ENCODE measurements around the gene PLA2G5. TPM values are rescaled to one million over a fixed set of nuclear protein-coding genes. Genes with fewer than 3 reads are reported as not detected.

PLA2G5 gene
- total RNA-seq, 4 donors from 2014 or later, result 1.1 to 5.0 (median 2.2) TPM

GRCh38 chr1:20099533-20099932 is 29.5 kb downstream of the PLA2G5 start:
- H3K27ac ChIP-seq, result no peak overlapping the region
- TF ChIP-seq CTCF (IDR thresholded peaks at IDR 0.05), result no peak
- no peak for TF ChIP-seq POLR2A (IDR thresholded peaks at IDR 0.05)
- intact Hi-C loops (cut with DNase I), result no loop called here
- no peaks in the 10 kb centered on the region for H3K9me3 ChIP-seq
- no peak for DNase-seq
- 69 to 82% methylated on average over 3 of the region's 3 CpGs for WGBS, 2 donors
- H3K27me3 ChIP-seq, result no peaks in the 10 kb centered on the region
- H3K4me1 ChIP-seq, result peaks cover 0 to 17% of the 10 kb centered on the region in 2 donors
- no peak overlapping the region for H3K4me3 ChIP-seq (replicated peaks in 1 of 3)
- no peaks in the 10 kb centered on the region for H3K36me3 ChIP-seq

- H3K9me3 ChIP-seq, result no peaks in the 10 kb centered on the region
- no peaks in the 10 kb centered on the region for H3K36me3 ChIP-seq
- intact Hi-C loops (cut with DNase I), result no loop called here
- peaks cover 0 to 5% of the 10 kb centered on the region in 2 donors for H3K4me1 ChIP-seq
- 37 to 41% methylated on average over 14 of the region's 14 CpGs for WGBS, 2 donors
- no peaks in the 10 kb centered on the region for H3K27me3 ChIP-seq
- H3K27ac ChIP-seq, result no peak overlapping the region
- DNase-seq, result peak; percentile 9 to 23
- no peak overlapping the region for H3K4me3 ChIP-seq (replicated peaks in 1 of 3)
- no peak for TF ChIP-seq POLR2A (IDR thresholded peaks at IDR 0.05)
- TF ChIP-seq CTCF (IDR thresholded peaks at IDR 0.05), result peak in 5 of 6 experiments; percentile 26 to 67 (median 54)
Measured at GRCh38 chr1:20100632-20101355, 30.8 kb downstream of the PLA2G5 start.

GRCh38 chr1:20102875-20103274 is 32.9 kb downstream of the PLA2G5 start:
- intact Hi-C loops (cut with DNase I), result no loop called here
- no peaks in the 10 kb centered on the region for H3K27me3 ChIP-seq
- H3K36me3 ChIP-seq, result no peaks in the 10 kb centered on the region
- no peak for TF ChIP-seq POLR2A (IDR thresholded peaks at IDR 0.05)
- no peak for TF ChIP-seq CTCF (IDR thresholded peaks at IDR 0.05)
- H3K4me3 ChIP-seq (replicated peaks in 1 of 3), result no peak overlapping the region
- WGBS, 2 donors, result 62 to 91% methylated on average over 1 of the region's 1 CpG
- no peaks in the 10 kb centered on the region for H3K4me1 ChIP-seq
- no peaks in the 10 kb centered on the region for H3K9me3 ChIP-seq
- DNase-seq, result no peak
- H3K27ac ChIP-seq, result no peak overlapping the region

GRCh38 chr1:20105856-20106255 is 35.9 kb downstream of the PLA2G5 start:
- TF ChIP-seq CTCF (IDR thresholded peaks at IDR 0.05) (no peak), POLR2A (IDR thresholded peaks at IDR 0.05) (no peak)
- Histone ChIP-seq H3K4me1 (no peaks in the 10 kb centered on the region), H3K27me3 (no peaks in the 10 kb centered on the region), H3K4me3 (replicated peaks in 1 of 3) (no peak overlapping the region), H3K27ac (no peak overlapping the region), H3K36me3 (no peaks in the 10 kb centered on the region), H3K9me3 (no peaks in the 10 kb centered on the region)
- 68 to 76% methylated on average over 1 of the region's 1 CpG for WGBS, 2 donors
- intact Hi-C loops (cut with DNase I), result no loop called here
- DNase-seq, result no peak

GRCh38 chr1:20107351-20107750 is 37.4 kb downstream of the PLA2G5 start:
- Histone ChIP-seq H3K36me3 (no peaks in the 10 kb centered on the region), H3K4me1 (no peaks in the 10 kb centered on the region), H3K27ac (no peak overlapping the region), H3K9me3 (no peaks in the 10 kb centered on the region), H3K4me3 (replicated peaks in 1 of 3) (no peak overlapping the region), H3K27me3 (no peaks in the 10 kb centered on the region)
- WGBS, 2 donors, result 77 to 78% methylated on average over 4 of the region's 4 CpGs
- intact Hi-C loops (cut with DNase I), result no loop called here
- no peak for TF ChIP-seq POLR2A (IDR thresholded peaks at IDR 0.05)
- TF ChIP-seq CTCF (IDR thresholded peaks at IDR 0.05), result no peak
- no peak for DNase-seq

Measured in thyroid gland (tissue), 4 donors.